Activated CD8-positive, alpha-beta memory T cell treated with anti-CD3 and anti-CD28 coated beads, Interleukin-2, amount 50 U/mL, for 24 hours (primary cell): Measurements from ENCODE around the gene IFNA16.
"Not testable (repeated sequence)": the region's sequence is repeated elsewhere in the genome, so short reads cannot be mapped to it uniquely, and the experiment has no call there.

Source experiments
- DNase-seq: peaks from one replicate; pipeline ENCODE4 v3.0.0-alpha.2; 2020; ENCODE audit errors: extremely low read depth

The IFNA16 gene

DNA sequence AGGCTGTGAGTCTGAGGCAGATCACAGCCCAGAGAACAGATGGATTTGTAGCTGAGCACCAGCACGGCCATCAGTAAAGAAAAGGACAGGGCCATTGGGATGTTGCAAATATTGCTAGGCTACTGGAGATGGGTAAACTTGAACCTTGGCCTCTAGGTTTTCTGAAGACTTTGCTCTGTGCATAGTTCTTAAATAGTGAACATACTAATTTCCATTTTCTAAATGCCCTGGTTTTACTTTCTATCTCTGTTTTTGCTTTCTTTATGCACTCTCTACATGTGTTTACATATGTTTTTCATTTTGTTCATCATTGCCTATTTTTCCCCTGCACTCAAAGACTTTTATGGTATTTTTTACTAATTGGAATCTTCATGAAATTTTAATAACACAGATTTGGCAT lies at the start of gene IFNA16:
TSS of gene IFNA16 (minus strand) at position 101 of the 400 bp plus-strand sequence. CDS start at position 95, 6 bp downstream.
- not testable (repeated sequence) for DNase-seq

DNA sequence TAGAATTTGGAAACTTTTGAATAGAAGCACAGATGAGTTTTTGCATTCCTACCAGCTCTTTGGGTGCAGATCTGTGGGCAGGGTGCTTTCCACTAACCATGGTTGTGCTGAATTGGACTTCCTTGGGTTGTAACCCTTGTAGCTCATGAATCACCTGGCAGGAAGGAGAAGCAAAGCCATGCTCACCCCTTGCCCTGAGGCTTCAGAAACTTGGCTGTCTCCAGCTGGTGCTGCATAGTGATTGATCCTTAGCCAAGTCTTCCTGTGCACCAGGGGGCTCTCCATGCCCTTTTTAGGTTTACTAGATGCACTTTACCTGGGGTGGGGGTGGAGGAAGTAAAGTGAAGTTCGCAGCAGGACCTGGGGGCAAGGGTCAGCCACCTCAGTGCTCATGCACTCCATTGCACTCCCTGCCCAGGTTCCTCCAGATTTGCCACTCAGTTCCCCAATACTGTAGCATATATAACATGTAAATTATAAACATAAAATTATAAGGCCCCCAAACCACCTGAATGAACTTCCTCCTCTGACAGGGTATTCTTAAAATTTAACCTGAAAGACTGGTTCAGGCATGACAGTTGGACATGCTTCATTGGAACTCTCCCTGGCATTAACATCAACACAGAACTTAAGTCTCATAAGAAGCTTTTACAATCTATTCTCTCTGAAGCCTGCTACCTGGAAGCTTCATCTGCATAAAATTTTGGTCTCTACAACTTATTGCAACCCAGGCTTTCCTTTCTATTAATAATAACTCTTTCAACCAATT lies 48.5 kb upstream of the IFNA16 start:
- DNase-seq, result no peak

GRCh38 chr9:21255538-21256212 lies 38.6 kb upstream of the IFNA16 start:
- no peak for DNase-seq

GRCh38 chr9:21252721-21253547 lies 35.8 kb upstream of the IFNA16 start:
- DNase-seq, result no peak

DNA sequence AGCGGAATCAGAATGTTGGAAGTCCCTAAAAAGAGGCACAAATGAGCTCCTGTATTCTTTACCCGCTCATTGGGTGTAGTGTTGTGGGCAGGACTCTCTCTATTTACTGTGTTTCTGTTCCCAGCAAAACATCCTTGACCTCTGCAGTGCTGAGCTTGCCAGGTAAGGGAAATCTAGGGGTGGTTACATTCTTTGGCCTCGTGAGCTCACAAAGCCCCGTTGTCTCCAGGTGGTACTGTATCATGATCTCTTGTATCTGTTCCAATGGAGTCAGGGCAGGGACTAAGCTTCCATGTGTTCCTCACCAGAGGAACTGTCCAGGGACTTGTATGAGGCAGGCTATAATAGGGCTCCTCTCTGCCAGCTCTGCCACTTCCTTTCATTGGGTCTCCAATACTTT lies 34.5 kb upstream of the IFNA16 start:
- no peak for DNase-seq

GRCh38 chr9:21251190-21251589 lies 34.1 kb upstream of the IFNA16 start:
- no peak for DNase-seq

- no peak for DNase-seq
These were observed 27.7 kb upstream of the IFNA16 start for GRCh38 chr9:21244836-21245235.

- DNase-seq, result no peak
These were observed 22.8 kb upstream of the IFNA16 start, which contains the start of gene IFNA14 for GRCh38 chr9:21239911-21240310. IFNA14 (minus strand) TSS chr9:21240005; CDS start chr9:21239935, 70 bp downstream.

- not testable (repeated sequence) for DNase-seq
These were observed 19.2 kb upstream of the IFNA16 start for GRCh38 chr9:21236360-21236714.

GRCh38 chr9:21235468-21236359 lies 18.6 kb upstream of the IFNA16 start:
- DNase-seq, result not testable (repeated sequence)

GRCh38 chr9:21234153-21234687 lies 17.1 kb upstream of the IFNA16 start:
- no peak for DNase-seq

DNA sequence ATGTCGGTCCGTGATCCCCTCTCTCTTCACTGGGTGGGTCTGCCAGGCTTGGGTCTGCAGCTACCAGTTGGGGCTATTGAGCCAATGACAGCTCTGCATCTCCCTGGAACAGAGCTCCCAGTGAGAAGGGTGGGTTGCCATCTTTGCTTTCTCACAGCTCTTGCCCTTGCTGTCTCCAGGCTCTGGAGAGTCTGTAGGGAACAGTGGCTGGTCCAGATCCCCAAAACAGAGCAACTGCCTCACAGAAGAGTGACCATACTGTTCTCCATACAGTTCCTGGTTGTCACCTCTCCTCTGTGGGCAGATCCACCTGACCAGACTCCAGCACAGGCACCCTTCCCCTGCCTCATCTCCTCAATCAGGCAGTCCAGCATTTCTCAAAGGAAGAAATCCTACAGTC lies 16.1 kb upstream of the IFNA16 start:
- no peak for DNase-seq

- no peak for DNase-seq
These were observed 11.0 kb upstream of the IFNA16 start, which contains the start of gene IFNA17 for GRCh38 chr9:21228122-21228521. IFNA17 (minus strand) TSS chr9:21228222; CDS start chr9:21228173, 49 bp downstream.

DNA sequence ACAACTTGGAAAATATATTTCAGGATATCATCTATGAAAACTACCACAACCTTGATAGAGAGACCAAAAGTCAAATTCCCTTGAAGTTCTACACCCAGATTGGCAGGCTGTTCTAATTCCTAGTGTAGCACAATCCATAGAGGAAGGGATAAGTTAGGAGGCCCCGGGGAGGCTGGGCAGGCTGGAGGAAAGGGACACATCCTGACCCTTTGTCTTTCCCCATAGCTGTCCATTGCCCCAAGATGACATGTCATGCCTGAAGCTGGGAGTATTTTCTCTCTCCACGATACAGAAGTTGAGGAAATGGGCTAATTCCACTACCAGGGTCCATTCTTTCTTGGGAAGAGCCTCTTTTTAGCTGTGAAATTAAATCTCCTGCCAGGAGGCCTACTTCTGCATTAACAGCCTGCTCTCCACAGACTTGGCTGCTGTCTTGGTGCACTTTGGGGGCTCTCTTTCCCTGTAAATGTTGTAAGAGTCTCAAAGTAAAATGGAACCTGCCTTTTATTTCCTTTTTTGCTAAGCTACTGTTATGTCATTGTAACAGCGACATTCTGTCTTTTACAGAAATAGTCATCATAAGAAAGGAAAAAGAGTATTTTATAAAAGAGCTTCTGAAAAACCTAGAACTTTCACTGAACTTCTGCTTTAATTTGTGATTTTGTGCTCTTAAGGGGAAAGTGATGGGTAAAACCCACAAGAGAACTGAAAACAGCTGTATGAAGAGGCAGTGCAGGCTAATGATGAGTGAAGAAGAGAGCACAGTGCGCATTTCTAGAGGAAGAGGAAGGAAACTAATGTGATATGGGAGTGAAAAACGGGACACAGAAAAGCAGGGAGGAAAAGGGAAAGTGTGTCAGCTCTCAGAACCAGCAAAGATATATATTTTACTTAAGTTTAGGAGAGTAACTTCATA lies 3.4 kb downstream of the IFNA16 start:
- DNase-seq, result not testable (repeated sequence)

GRCh38 chr9:21212160-21212559 lies 5.0 kb downstream of the IFNA16 start:
- not testable (repeated sequence) for DNase-seq

- not testable (repeated sequence) for DNase-seq
These were observed 6.3 kb downstream of the IFNA16 start for GRCh38 chr9:21210782-21211181.

GRCh38 chr9:21210311-21210710 lies 6.8 kb downstream of the IFNA16 start:
- DNase-seq, result no peak

DNA sequence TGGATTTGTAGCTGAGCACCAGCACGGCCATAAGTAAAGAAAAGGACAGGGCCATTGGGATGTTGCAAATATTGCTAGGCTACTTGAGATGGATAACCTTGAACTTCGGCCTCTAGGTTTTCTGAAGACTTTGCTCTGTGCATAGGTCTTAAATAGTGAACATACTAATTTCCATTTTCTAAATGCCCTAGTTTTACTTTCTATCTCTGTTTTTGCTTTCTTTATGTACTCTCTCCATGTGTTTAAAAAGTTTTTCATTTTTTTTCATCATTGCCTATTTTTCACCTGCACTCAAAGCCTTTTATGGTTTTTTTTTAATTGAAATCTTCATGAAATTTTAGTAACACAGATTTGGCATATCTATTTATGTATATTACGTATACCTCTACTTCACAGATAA lies 10.1 kb downstream of the IFNA16 start, which contains the start of gene IFNA10:
TSS of gene IFNA10 (minus strand) at position 101 of the 400 bp plus-strand sequence. CDS start at position 55, 46 bp downstream.
- DNase-seq, result not testable (repeated sequence)

DNA sequence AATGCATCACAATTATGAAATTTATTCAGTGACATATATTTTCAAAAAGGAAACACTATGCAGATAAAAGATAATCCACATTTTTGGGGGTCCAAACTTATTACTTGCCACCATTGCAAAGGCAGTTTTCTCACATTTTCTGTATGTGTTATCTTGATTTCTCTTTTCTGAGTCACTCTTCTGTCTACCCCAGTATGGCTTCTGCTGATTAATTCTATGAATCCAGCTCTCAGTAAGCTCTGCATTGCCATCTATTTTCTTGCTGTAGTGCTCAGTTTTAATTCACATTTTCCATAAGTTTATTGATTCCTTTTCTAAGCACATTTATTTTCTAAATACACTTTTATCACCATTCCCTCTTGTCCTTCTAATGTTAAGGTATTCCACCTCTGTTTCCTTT lies 11.9 kb downstream of the IFNA16 start:
- DNase-seq, result no peak

GRCh38 chr9:21202105-21202504 lies 15.0 kb downstream of the IFNA16 start, which contains the start of gene IFNA7:
IFNA7 (minus strand) TSS chr9:21202205; CDS start chr9:21202165, 40 bp downstream.
- not testable (repeated sequence) for DNase-seq
